Testis (tissue), 2 donors: ENCODE results near the gene CEP89.

Experiments used
- CTCF ChIP-seq, 3 experiments: fragments of 450-650 bp in 2 of 3; fragments of 200-600 bp in 1 of 3; sonication (generic) in 1 of 3; IDR thresholded peaks; one replicate each; pipeline ENCODE4 v1.5.1; 2016 to 2019; ENCODE audit warnings: antibody characterized with exemption in 3 of 3, mild to moderate bottlenecking in 2 of 3, moderate library complexity in 1 of 3
- POLR2A ChIP-seq: fragments of 450-650 bp; IDR thresholded peaks from one replicate; pipeline ENCODE4 v1.6.1; 2017; ENCODE audit warnings: antibody characterized with exemption, mild to moderate bottlenecking, moderate library complexity

GRCh38 chr19:32852216-32852615 lies 119.5 kb downstream of the CEP89 start:
- no peak for TF ChIP-seq CTCF (IDR thresholded peaks at IDR 0.05)
- TF ChIP-seq POLR2A: no peak
